ENCODE results near the gene IL9. TPM values are rescaled to one million over a fixed set of nuclear protein-coding genes. Genes with fewer than 3 reads are reported as not detected.
A peak's percentile ranks its signal among the peaks of the same experiment; 100 is the strongest.
"Not testable (repeated sequence)": the region's sequence is repeated elsewhere in the genome, so short reads cannot be mapped to it uniquely, and the experiment has no call there.

The IL9 gene
- total RNA-seq, 1 donor, result not detected

GRCh38 chr5:135859641-135860040 is 36.0 kb downstream of the IL9 start:
- TF ChIP-seq CTCF (IDR thresholded peaks at IDR 0.05; ENCODE audit: extremely low read depth, low read depth, low read length), result no peak
- H3K36me3 ChIP-seq (ENCODE audit: insufficient read depth, low read length), result no peaks in the 10 kb centered on the region
- H3K27me3 ChIP-seq (ENCODE audit: insufficient read depth, low read length), result peaks cover 21% of the 10 kb centered on the region
- no peak for DNase-seq (ENCODE audit: insufficient read length, low spot score, missing footprints)
- H4K20me1 ChIP-seq (ENCODE audit: insufficient read depth, low read length), result no peaks in the 10 kb centered on the region
- H3K9me3 ChIP-seq (ENCODE audit: low read depth, low read length), result no peaks in the 10 kb centered on the region
- no peak overlapping the region for H3K27ac ChIP-seq (ENCODE audit: low read depth, low read length)
- no peak overlapping the region for H2AFZ ChIP-seq (ENCODE audit: low read length)
- H3K79me2 ChIP-seq (ENCODE audit: insufficient read depth, low read length), result no peaks in the 10 kb centered on the region
- H3K4me1 ChIP-seq (ENCODE audit: insufficient read depth, low read length), result no peaks in the 10 kb centered on the region
- H3K4me2 ChIP-seq (ENCODE audit: insufficient read depth, low read length), result no peak overlapping the region
- no peak overlapping the region for H3K4me3 ChIP-seq (ENCODE audit: insufficient read depth, low read length)

GRCh38 chr5:135859186-135859585 is 36.5 kb downstream of the IL9 start:
- not testable (repeated sequence) for H3K27ac ChIP-seq (ENCODE audit: low read depth, low read length); H3K4me1 ChIP-seq (ENCODE audit: insufficient read depth, low read length); H3K36me3 ChIP-seq (ENCODE audit: insufficient read depth, low read length); H3K4me2 ChIP-seq (ENCODE audit: insufficient read depth, low read length); H3K79me2 ChIP-seq (ENCODE audit: insufficient read depth, low read length); H3K9me3 ChIP-seq (ENCODE audit: low read depth, low read length); H4K20me1 ChIP-seq (ENCODE audit: insufficient read depth, low read length); H3K4me3 ChIP-seq (ENCODE audit: insufficient read depth, low read length); DNase-seq (ENCODE audit: insufficient read length, low spot score, missing footprints); H2AFZ ChIP-seq (ENCODE audit: low read length)
- H3K27me3 ChIP-seq (ENCODE audit: insufficient read depth, low read length), result peaks cover 21% of the 10 kb centered on the region

- H3K4me2 ChIP-seq (ENCODE audit: insufficient read depth, low read length), result no peak overlapping the region
- H3K36me3 ChIP-seq (ENCODE audit: insufficient read depth, low read length), result no peaks in the 10 kb centered on the region
- H3K27ac ChIP-seq (ENCODE audit: low read depth, low read length), result no peak overlapping the region
- peaks cover 22% of the 10 kb centered on the region for H3K27me3 ChIP-seq (ENCODE audit: insufficient read depth, low read length)
- H3K79me2 ChIP-seq (ENCODE audit: insufficient read depth, low read length), result no peaks in the 10 kb centered on the region
- no peaks in the 10 kb centered on the region for H3K9me3 ChIP-seq (ENCODE audit: low read depth, low read length)
- no peak for TF ChIP-seq CTCF (IDR thresholded peaks at IDR 0.05; ENCODE audit: extremely low read depth, low read depth, low read length)
- no peak for DNase-seq (ENCODE audit: insufficient read length, low spot score, missing footprints)
- H4K20me1 ChIP-seq (ENCODE audit: insufficient read depth, low read length), result no peaks in the 10 kb centered on the region
- no peak overlapping the region for H2AFZ ChIP-seq (ENCODE audit: low read length)
- H3K4me3 ChIP-seq (ENCODE audit: insufficient read depth, low read length), result no peak overlapping the region
- no peaks in the 10 kb centered on the region for H3K4me1 ChIP-seq (ENCODE audit: insufficient read depth, low read length)
These were observed 37.9 kb downstream of the IL9 start for GRCh38 chr5:135857630-135858311.

GRCh38 chr5:135851915-135852845 is 43.5 kb downstream of the IL9 start:
- Histone ChIP-seq H3K9me3 (ENCODE audit: low read depth, low read length) (no peaks in the 10 kb centered on the region), H4K20me1 (ENCODE audit: insufficient read depth, low read length) (no peaks in the 10 kb centered on the region), H3K4me1 (ENCODE audit: insufficient read depth, low read length) (no peaks in the 10 kb centered on the region), H3K27me3 (ENCODE audit: insufficient read depth, low read length) (peaks cover 39% of the 10 kb centered on the region), H3K4me2 (ENCODE audit: insufficient read depth, low read length) (no peak overlapping the region), H3K4me3 (ENCODE audit: insufficient read depth, low read length) (no peak overlapping the region), H3K36me3 (ENCODE audit: insufficient read depth, low read length) (no peaks in the 10 kb centered on the region), H3K79me2 (ENCODE audit: insufficient read depth, low read length) (no peaks in the 10 kb centered on the region), H3K27ac (ENCODE audit: low read depth, low read length) (no peak overlapping the region), H2AFZ (ENCODE audit: low read length) (no peak overlapping the region)
- DNase-seq (ENCODE audit: insufficient read length, low spot score, missing footprints), result peak; percentile 31
- TF ChIP-seq CTCF (IDR thresholded peaks at IDR 0.05; ENCODE audit: extremely low read depth, low read depth, low read length), result no peak
